GM19328 (cell line): Measurements from ENCODE around the gene TEPSIN.

Experiments
- ATAC-seq: cut with Tn5 transposase; IDR thresholded peaks from one replicate; pipeline ENCODE4 v1.9.1; 2021; ENCODE audit warnings: mild to moderate bottlenecking, moderate library complexity; ENCODE audit not compliant: unreplicated experiment

TEPSIN gene

DNA sequence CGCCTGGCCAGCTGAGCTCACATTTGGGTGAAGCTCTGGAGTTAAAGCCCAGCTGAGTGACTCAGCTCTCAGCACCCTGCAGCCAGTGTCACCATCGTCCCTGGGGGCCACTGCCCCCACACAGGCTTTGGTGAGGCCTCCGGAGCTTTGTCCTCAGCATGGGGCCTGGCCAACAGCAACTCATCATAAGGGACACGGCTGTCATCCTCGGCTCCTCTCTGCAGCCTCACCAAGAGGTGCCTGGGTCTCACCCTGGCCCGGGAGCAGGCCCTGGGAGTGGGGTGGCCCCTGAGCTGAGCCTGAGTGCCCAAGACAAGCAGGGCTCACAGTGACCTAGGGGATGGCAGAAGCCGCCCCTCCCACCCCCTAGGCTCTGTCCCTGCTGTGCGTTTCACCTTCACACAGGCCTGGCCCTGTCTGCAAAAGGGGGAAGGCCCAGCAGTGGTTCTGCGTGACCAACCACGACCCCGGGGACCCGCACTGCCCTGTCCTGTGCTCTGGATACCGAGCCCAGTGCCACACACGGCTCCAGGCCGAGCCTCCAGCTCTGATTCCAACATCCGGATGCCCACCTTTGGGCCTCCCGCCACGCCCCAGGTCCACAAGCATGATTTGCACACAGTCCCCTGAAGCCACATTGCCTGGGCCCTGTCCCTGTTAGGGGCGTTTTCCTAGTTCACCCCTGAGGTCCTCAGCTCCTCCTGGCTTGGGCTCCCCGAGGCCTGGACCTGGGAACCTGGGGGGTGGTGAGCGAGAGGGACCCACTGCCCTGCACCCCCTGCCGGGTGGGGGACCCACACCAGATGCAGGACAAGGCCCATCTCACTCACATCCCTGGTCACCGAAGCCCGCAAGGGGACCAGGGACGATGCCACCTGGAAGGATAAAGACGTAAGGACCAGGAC, 51.0 kb downstream of the TEPSIN start:
- no peak for ATAC-seq

GRCh38 chr17:81187120-81187519, 51.7 kb downstream of the TEPSIN start:
- no peak for ATAC-seq

DNA sequence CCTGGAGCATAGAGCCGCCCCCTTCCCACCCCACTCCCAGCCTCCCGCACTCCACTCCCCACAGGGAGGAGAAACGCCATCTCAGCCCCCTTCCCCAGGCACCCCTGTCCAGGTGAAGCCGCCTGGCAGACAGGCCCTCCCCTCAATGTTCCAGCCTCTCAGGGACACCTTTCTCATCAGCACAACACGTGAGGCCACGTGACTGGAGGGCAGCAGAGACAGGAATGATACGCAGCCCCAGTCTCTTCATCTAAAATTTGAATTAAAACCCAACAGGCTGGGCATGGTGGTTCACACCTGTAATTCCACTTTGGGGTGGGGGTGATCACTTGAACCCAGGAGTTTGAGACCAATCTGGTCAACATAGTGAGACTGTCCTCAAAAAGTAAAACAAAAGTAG, 52.7 kb downstream of the TEPSIN start:
- ATAC-seq, result no peak

- no peak for ATAC-seq
Measured at GRCh38 chr17:81184555-81184954, 54.3 kb downstream of the TEPSIN start.

DNA sequence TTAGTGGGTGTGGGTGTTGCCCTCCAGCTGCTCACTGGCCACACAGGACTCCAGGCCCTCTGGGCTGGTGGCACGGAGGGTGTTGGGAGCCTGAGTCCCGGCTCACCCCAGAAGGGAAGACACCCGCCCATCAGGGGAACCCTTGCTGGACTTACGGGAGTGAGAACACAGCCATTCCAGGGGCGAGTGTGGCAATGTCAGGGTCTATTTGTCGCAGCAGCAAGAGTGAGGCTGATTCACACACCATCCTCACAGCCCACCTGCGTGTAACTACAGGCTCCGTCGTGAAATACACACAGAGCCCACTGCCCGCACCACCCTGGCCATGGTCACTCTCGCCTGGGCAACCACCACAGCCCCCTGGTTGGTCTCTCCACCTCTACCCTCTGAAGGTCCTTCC, 55.0 kb downstream of the TEPSIN start:
- ATAC-seq, result no peak

- ATAC-seq, result no peak
Measured at GRCh38 chr17:81183316-81183715, 55.5 kb downstream of the TEPSIN start.

DNA sequence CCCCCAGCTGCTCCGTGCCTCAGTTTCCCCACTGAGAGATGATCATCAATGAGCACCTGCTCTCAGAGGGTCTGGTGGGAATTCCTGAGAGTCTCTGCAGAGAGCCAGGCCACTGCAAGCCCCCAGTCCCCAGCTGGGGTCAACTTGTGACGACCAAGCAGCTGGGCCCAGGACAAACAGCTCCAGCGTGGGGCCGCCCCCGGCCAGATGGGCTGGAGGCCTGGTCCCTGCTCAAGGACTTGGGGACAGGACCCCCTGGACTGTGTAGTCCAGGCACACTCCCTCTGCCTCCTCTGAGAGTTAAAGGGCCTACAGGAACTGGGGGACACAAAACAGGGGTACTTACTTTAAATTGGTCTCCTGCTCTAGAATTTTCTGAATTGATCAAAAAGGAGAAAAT, 56.3 kb downstream of the TEPSIN start:
- no peak for ATAC-seq

DNA sequence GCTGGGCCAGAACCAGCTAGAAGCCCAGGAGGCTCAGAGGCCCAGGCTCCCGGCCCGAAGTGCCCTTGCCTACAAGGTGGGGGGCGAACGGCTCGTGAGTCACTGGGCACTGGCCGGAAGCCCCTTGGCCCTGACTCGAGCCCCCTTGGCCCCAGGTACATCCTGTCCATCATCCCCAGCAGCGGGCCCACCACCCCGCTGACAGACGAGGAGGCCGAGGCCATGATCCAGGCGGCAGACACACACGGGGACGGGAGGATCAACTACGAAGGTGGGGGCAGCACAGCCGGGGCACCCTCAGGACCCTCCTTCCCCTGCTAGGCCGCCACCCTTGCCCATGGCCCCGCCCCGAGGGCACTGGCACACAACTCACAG, 57.1 kb downstream of the TEPSIN start:
- ATAC-seq, result no peak

DNA sequence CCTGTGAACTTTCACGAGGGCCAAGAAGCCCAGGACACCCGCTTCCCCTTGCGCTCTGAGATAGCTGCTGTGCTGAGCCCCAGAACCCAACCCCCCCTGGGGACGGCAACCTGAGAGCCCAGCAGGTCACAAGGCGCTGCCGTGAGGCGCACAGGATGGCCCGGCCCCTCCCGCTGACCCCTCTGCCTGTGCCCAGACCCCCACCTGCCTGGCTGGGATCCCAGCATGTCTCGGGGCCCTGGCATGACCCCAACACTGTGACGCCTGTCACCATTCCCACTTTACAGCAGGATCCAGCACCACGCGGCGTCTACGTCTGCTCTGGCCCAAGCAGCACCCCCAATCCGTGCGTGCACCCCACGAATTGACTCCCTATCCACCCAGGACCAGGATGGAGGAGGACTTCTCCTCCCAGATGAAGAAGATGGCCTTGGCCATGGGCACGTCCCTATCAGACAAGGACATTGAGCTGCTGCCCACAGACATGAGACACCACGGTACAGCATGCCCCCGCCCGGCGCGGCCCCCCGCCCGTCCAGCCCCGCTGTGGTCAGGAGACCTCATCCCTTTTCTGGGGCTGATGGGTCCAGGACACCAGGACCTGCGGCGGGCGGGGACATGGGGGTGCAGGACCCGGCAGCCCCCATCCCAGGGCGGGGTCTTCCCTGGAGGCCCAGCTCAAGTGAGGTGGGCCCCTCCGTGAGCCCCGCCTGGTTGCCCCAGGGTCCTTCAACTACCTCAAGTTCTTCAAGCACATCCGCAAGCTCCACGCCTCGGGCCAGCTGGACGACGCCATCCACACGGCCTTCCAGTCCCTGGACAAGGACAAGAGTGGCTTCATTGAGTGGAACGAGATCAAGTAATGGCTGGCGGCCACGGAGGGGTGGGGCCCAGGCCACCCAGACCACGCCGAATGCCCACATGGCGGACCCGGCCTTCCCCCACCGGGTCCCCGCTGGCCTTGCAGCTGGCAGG, 57.7 kb downstream of the TEPSIN start:
- no peak for ATAC-seq

GRCh38 chr17:81179861-81180260, 59.0 kb downstream of the TEPSIN start:
- ATAC-seq, result no peak

DNA sequence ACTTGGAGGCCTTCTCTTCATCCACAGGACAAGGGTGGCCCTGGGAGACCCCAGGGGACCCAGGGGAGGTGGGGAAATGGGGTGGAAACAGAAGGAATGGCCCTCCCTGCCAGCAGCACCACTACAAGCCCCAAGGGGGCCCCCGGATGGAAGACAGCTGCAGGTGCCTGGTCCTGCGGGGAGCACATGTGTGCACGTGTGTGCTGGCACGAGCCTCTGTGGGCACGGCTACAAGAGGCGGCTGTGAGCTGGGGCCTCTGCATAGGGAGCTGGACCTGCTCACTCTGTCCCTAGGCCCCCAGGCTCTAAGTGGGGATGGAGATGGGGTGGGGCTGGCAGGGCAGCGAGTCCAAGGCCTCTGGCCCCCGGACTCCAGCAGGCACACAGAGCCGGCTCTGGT, 59.6 kb downstream of the TEPSIN start:
- no peak for ATAC-seq
